ENCODE results near the gene CNOT3. TPM values are rescaled to one million over a fixed set of nuclear protein-coding genes. Genes with fewer than 3 reads are reported as not detected.

The CNOT3 gene
- total and polyA plus RNA-seq, 4 donors, result 23.5 to 40.4 (median 28.8) TPM

DNA sequence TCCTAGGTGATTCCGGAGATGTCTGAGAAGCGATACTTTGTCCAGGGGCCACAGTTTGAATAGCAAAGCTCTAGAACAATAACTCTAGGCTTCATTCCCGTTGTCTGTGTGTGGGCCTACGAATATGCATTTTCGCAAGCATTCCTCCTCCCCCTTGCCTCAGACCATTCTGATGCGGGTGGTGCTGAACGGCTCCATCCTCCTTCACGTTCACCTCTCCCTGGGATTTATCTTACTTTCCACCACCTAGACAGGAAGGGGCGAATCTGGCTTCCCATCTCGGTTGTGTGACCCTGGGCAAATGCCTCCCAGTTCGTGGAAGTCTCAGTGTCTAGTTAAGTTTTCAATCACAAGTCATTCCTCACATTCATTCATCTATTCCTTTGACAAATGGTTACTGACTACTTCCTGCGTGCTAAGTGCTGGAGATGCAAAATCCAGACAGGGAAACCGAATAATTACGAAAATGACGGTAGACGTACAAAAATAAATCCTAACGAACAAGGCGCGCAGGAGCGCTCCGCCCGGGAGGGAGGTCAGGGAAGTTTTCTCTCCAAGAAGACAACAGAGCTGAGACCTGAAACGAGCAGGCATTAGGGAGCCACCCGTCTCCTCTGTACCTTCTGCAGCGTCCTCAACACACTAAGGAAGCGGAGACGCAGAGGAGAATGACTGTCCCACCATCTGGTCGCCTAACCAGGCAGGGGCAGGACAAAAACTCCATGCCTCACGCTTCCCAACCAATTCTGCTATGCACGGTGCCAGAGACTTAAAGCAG is 1.3 kb upstream of the CNOT3 start:
- H3K27me3 ChIP-seq (ENCODE audit: control insufficient read depth in 3 of 3, insufficient read depth in 3 of 3, low read length in 2 of 3), result no peaks in the 10 kb centered on the region
- H3K9ac ChIP-seq (ENCODE audit: insufficient read depth in 1 of 2, low read length in 2 of 2), result peak overlapping the region; percentile 26 to 50
- DNase-seq (no peak), ATAC-seq (ENCODE audit: insufficient read depth, low FRiP score) (no peak)
- H3K4me3 ChIP-seq, result no peak overlapping the region
- H3K4me1 ChIP-seq (ENCODE audit: control insufficient read depth in 5 of 5, insufficient read depth in 5 of 5, low read length in 5 of 5), result peaks cover 0 to 31% (median 16%) of the 10 kb centered on the region in 5 donors
- TF ChIP-seq, protein P1, sequence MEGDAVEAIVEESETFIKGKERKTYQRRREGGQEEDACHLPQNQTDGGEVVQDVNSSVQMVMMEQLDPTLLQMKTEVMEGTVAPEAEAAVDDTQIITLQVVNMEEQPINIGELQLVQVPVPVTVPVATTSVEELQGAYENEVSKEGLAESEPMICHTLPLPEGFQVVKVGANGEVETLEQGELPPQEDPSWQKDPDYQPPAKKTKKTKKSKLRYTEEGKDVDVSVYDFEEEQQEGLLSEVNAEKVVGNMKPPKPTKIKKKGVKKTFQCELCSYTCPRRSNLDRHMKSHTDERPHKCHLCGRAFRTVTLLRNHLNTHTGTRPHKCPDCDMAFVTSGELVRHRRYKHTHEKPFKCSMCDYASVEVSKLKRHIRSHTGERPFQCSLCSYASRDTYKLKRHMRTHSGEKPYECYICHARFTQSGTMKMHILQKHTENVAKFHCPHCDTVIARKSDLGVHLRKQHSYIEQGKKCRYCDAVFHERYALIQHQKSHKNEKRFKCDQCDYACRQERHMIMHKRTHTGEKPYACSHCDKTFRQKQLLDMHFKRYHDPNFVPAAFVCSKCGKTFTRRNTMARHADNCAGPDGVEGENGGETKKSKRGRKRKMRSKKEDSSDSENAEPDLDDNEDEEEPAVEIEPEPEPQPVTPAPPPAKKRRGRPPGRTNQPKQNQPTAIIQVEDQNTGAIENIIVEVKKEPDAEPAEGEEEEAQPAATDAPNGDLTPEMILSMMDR (IDR thresholded peaks at IDR 0.05; ENCODE audit: control extremely low read depth, extremely low read depth), result no peak
- no peaks in the 10 kb centered on the region for H3K9me3 ChIP-seq (ENCODE audit: control insufficient read depth in 4 of 4, insufficient read depth in 3 of 4, low read length in 3 of 4)
- peak overlapping the region; percentile 38 to 61 for H3K27ac ChIP-seq (ENCODE audit: low read depth in 1 of 2, low read length in 1 of 2)
- WGBS, 2 donors, result 4 to 5% methylated on average over 30 of the region's 30 CpGs
- peaks cover 3 to 19% (median 9%) of the 10 kb centered on the region in 4 donors for H3K36me3 ChIP-seq (ENCODE audit: control insufficient read depth in 4 of 4, insufficient read depth in 4 of 4, low read length in 4 of 4)

DNA sequence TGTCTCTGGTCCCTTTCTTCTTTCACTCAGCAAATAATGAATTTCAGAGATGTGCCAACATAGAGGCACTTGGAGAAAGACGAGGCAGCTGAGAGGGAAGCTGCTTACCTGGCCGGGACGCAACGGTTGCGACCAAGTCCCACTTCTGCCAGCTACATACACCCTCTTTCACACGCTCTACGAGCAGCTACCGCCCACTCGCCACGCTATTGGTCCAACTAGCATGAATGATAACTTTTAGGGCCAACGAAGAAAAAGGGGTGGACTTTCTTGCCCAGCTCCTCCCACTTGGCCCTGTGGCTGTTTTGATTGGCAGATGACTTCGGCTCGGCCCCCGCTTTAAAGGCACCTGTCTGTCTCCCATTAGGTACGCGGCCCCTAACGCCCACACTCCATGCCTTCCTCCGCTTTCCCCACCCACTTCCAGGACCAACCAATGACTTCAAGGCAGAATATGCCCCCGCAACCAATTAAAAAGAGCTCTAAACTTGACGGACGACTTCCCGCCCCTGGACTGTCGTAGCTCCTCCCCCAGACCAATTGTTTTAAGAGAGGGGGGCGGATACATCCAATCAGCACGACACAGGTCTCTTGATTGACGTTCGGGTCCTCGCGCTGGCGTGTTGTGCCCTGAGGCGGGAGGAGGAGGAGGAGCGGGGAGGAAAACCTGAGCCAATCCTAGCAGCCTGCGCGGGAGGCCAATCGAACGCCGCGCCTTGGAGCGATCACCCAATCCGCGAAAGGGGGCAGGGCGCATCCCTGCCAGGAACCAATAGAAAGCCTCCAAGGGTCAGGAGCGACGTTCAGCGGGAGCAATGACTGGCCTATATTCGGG is 481 bp upstream of the CNOT3 start:
- ATAC-seq (ENCODE audit: insufficient read depth, low FRiP score), result peak; percentile 92

DNA sequence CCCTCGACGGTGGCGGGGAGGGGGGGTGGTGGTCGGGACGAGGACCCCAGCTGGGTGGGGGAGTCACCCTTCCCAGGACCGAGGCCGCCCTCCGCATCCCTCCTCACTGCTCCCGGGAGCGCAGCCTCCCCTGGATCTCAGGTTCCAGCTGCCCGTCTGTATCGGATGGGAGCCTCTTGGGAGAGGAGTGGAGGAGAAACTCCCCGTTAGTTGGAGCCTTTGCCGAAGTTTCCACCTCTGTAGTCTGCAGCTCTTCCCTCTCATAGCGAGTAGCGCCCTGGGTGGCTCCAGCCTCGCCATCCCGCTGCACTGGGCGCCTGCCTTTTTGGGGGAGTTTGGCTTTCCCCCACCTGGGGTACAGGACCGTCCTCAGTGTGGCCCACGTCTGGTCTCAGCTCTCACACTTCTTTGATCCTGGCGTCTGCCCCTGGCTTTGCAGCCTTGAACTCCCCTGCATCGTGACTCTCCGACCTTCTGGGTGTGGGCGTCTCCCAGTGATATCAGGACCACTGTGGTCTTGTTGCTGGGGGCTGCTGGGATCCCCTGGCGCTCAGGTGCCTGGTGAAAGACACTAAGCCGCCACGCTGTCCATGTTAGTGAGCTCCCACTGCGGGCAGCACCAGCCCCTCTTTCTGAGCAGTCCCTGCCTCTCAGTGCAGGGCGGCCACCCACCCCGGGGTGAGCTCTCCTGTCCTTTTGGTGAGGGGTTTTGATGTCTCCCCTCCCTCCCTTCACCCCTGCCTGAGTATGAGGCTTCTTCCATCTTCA is 1.1 kb downstream of the CNOT3 start:
- Histone ChIP-seq H3K27me3 (ENCODE audit: control insufficient read depth in 3 of 3, insufficient read depth in 3 of 3, low read length in 2 of 3) (no peaks in the 10 kb centered on the region), H3K9me3 (ENCODE audit: control insufficient read depth in 4 of 4, insufficient read depth in 3 of 4, low read length in 3 of 4) (no peaks in the 10 kb centered on the region), H3K27ac (ENCODE audit: low read depth in 1 of 2, low read length in 1 of 2) (peak overlapping the region in 1 of 2 donors; percentile 32), H3K9ac (ENCODE audit: insufficient read depth in 1 of 2, low read length in 2 of 2) (peak overlapping the region; percentile 53 to 67), H3K4me1 (ENCODE audit: control insufficient read depth in 5 of 5, insufficient read depth in 5 of 5, low read length in 5 of 5) (peaks cover 0 to 31% (median 16%) of the 10 kb centered on the region in 5 donors), H3K4me3 (peak overlapping the region; percentile 90), H3K36me3 (ENCODE audit: control insufficient read depth in 4 of 4, insufficient read depth in 4 of 4, low read length in 4 of 4) (peaks cover 6 to 25% (median 17%) of the 10 kb centered on the region in 4 donors)
- TF ChIP-seq, protein P1 (IDR thresholded peaks at IDR 0.05; ENCODE audit: control extremely low read depth, extremely low read depth), result no peak
- DNase-seq (no peak), ATAC-seq (ENCODE audit: insufficient read depth, low FRiP score) (no peak)
- WGBS, 2 donors, result 28 to 42% methylated on average over 24 to 31 of the region's 31 CpGs

More for the DNA sequence above, 481 bp upstream of the CNOT3 start:
- Histone ChIP-seq H3K27ac (ENCODE audit: low read depth in 1 of 2, low read length in 1 of 2) (peak overlapping the region; percentile 38 to 61), H3K4me1 (ENCODE audit: control insufficient read depth in 5 of 5, insufficient read depth in 5 of 5, low read length in 5 of 5) (peaks cover 0 to 31% (median 16%) of the 10 kb centered on the region in 5 donors), H3K9ac (ENCODE audit: insufficient read depth in 1 of 2, low read length in 2 of 2) (peak overlapping the region in 1 of 2 donors; percentile 50), H3K4me3 (no peak overlapping the region), H3K9me3 (ENCODE audit: control insufficient read depth in 4 of 4, insufficient read depth in 3 of 4, low read length in 3 of 4) (no peaks in the 10 kb centered on the region), H3K36me3 (ENCODE audit: control insufficient read depth in 4 of 4, insufficient read depth in 4 of 4, low read length in 4 of 4) (peaks cover 0 to 13% (median 7%) of the 10 kb centered on the region in 4 donors), H3K27me3 (ENCODE audit: control insufficient read depth in 3 of 3, insufficient read depth in 3 of 3, low read length in 2 of 3) (no peaks in the 10 kb centered on the region)
- 0 to 1% methylated on average over 45 to 46 of the region's 46 CpGs for WGBS, 2 donors
- DNase-seq, result peak; percentile 100
- TF ChIP-seq, protein P1 (IDR thresholded peaks at IDR 0.05; ENCODE audit: control extremely low read depth, extremely low read depth), result no peak
